ENCODE data around the gene CUL9.
"Not testable (repeated sequence)": the region's sequence is repeated elsewhere in the genome, so short reads cannot be mapped to it uniquely, and the experiment has no call there.

CUL9 gene

DNA sequence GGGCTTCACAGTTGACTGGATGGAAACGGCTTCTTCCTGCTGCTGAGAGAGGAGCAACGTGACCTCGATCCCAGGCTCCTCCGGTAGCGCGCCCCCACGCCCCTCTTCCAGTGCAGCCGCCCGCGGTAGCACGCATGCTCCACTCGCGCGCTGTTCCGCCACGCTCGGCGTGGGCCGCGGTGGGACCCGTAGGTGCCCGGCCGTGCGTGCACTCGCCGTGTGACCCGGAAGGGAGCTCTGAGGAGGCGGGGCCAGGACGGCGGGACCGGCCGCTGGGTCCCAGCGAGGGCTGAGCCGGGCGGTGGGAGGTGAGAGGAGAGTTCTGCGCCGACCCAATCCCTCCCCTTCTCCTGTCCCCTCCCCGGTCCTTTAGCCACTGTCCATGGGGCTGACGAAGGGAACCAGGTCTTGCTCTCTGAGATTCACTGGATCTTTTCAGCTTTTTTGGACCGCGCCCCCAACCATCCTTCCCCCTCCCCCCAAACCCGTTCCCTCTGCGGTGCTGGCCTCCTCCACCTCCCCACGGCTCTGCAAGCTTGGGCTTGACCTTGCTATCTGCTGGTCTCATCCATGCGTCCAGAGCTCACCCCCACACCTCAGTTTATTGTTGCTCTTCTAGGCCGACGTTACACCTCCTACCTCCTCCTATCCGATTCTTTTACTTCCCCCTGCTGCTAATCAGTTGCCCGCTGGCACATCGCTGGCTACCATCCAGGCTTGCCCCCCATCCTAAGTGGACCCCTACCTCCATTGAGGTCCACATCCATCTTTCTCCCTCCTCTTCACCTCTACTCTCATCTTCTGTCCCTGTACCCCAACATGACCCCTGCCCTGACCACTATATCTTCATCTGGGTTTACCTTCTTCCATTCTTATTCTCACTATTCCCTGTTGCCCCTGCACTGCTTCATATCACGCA is at the start of gene CUL9:
Gene CUL9 (plus strand): TSS at position 255 of the 919 bp plus-strand sequence. CDS start 2,115 bp downstream, outside the sequence.
- Histone ChIP-seq H3K9ac (peak within 1 kb of the TSS; percentile 84), H3K4me3 (peak within 1 kb of the TSS; percentile 82), H4K20me1 (no peaks in the 10 kb centered on the region), H3K9me3 (no peaks in the 10 kb centered on the region; the same call in 1 of the 2 replicates), H3K36me3 (peaks cover 59% of the 10 kb centered on the region), H3K27ac (peak within 1 kb of the TSS; percentile 67), H3K4me2 (peak within 1 kb of the TSS; percentile 97), H3K4me1 (peaks cover 40% of the 10 kb centered on the region), H3K27me3 (no peaks in the 10 kb centered on the region)
- no peak for TF ChIP-seq Cebpa-rat (IDR thresholded peaks at IDR 0.05)

DNA sequence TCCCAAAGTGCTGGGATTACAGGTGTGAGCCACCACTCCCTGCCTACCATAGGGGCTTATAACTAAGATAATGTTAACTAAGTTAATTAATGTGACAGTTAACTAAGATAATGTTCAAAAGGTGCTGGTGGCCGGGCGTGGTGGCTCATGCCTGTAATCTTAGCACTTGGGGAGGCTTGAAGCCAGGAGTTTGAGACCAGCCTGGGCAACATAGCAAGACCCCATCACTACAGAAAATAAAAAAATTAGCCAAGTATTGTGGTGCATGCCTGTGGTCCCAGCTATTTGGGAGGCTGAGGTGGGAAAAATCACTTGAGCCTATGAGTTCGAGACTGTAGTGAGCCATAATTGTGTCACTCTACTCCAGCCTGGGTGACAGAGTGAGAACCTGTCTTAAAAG is 43.7 kb upstream of the CUL9 start:
- H3K9me3 ChIP-seq = no peaks in the 10 kb centered on the region
- H3K4me2 ChIP-seq = no peak overlapping the region
- H3K36me3 ChIP-seq = peaks cover 68% of the 10 kb centered on the region
- H3K9ac ChIP-seq = no peak overlapping the region
- H3K27ac ChIP-seq = no peak overlapping the region
- no peaks in the 10 kb centered on the region for H4K20me1 ChIP-seq
- H3K4me3 ChIP-seq = no peak overlapping the region
- no peaks in the 10 kb centered on the region for H3K27me3 ChIP-seq
- peaks cover 17% of the 10 kb centered on the region for H3K4me1 ChIP-seq
- TF ChIP-seq Cebpa-rat (IDR thresholded peaks at IDR 0.05) = no peak

DNA sequence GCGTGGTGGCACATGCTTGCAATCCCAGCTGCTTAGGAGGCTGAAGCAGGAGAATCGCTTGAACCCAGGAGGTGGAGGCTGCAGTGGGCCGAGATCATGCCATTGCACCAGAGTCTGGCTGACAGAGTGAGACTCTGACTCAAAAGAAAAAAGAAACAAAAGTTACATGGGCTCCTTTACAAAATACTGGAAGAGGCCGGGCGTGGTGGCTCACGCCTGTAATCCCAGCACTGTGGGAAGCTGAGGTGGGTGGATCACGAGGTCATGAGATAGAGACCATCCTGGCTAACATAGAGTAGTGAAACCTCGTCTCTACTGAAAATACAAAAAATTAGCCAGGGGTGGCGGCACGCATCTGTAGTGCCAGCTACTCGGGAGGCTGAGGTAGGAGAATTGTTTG is 42.0 kb upstream of the CUL9 start:
- peaks cover 65% of the 10 kb centered on the region for H3K36me3 ChIP-seq

DNA sequence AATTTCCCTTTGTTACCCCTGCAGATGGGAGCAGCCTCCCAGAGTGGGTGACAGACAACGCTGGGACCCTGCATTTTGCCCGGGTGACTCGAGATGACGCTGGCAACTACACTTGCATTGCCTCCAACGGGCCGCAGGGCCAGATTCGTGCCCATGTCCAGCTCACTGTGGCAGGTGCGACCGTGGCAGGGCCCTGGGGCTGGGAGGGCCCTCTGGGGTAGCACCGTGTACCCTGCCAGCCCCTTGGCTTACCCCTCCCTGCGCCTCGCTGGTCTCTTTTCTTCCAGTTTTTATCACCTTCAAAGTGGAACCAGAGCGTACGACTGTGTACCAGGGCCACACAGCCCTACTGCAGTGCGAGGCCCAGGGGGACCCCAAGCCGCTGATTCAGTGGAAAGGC is 40.4 kb upstream of the CUL9 start:
- Histone ChIP-seq H3K4me2 (peak overlapping the region; percentile 53), H3K9ac (peak overlapping the region; percentile 7; the same call in 1 of the 2 replicates), H3K27me3 (no peaks in the 10 kb centered on the region), H3K4me3 (no peak overlapping the region), H3K4me1 (peaks cover 24% of the 10 kb centered on the region), H3K36me3 (peaks cover 70% of the 10 kb centered on the region), H4K20me1 (no peaks in the 10 kb centered on the region), H3K9me3 (no peaks in the 10 kb centered on the region), H3K27ac (peak overlapping the region; percentile 55)
- no peak for TF ChIP-seq Cebpa-rat (IDR thresholded peaks at IDR 0.05)

More for the DNA sequence above, 42.0 kb upstream of the CUL9 start:
- not testable (repeated sequence) for H3K4me3 ChIP-seq, H3K27me3 ChIP-seq, H4K20me1 ChIP-seq, H3K9me3 ChIP-seq, H3K27ac ChIP-seq, H3K4me2 ChIP-seq, H3K9ac ChIP-seq
- peaks cover 24% of the 10 kb centered on the region for H3K4me1 ChIP-seq

DNA sequence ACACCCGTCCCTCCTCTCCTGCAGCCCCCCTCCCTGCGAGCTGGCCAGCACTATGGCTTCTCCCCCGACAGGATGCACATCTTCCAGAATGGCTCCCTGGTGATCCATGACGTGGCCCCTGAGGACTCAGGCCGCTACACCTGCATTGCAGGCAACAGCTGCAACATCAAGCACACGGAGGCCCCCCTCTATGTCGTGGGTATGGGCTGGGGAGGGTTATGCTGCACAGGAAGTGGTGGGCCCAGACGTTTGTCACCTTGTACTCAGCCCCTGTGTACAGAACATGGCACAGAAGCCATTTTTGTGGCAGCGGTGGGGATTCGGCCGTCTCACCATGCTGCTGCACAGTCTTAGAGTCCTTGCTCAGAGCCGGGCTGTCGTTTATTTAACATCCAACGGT is 39.9 kb upstream of the CUL9 start:
- no peaks in the 10 kb centered on the region for H4K20me1 ChIP-seq

DNA sequence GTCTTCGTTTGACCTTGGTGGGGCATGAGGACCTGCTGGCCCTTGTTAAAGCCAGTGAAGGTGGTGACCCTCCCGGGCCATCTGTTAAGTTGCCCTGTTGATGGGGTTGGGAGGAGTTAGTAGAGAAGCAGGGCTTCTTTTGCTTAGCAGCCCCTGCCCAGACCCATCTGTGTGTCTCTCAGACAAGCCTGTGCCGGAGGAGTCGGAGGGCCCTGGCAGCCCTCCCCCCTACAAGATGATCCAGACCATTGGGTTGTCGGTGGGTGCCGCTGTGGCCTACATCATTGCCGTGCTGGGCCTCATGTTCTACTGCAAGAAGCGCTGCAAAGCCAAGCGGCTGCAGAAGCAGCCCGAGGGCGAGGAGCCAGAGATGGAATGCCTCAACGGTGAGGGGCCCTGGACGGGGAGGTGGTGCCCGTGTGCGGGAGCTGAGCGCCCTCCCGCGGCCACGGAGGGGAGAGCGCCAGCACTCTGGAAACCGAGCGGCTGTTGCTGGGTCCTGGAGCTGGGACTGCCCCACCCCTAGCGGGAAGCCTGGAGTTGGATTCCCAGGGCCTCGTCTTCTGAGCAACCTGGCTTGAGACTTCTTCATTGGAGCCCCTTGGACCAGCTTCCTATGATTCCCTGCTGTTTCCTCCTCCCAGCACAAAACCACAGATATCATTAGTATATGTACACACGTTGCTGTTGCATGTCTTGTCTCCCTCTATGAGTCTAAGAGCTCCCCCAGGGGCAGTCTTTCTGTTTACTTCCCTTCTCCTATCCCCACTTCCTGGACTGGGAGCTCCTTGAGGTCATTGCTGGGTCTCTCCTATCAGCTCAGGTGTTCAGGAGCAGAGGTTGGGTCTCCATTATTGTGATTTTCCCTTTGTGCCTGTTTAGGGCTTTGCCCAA is 38.5 kb upstream of the CUL9 start:
- H3K4me2 ChIP-seq = peak overlapping the region; percentile 36
- no peak overlapping the region for H3K4me3 ChIP-seq
- peaks cover 78% of the 10 kb centered on the region for H3K36me3 ChIP-seq
- H3K4me1 ChIP-seq = peaks cover 29% of the 10 kb centered on the region
- no peaks in the 10 kb centered on the region for H3K9me3 ChIP-seq
- H4K20me1 ChIP-seq = no peaks in the 10 kb centered on the region
- H3K27me3 ChIP-seq = no peaks in the 10 kb centered on the region
- peak overlapping the region; percentile 14; the same call in 1 of the 2 replicates for H3K27ac ChIP-seq
- 0 out of 2 replicates have a peak overlapping the region, but pooled peaks have one; percentile 7 for H3K9ac ChIP-seq
- TF ChIP-seq Cebpa-rat (IDR thresholded peaks at IDR 0.05) = no peak

More for the DNA sequence above, 39.9 kb upstream of the CUL9 start:
- Histone ChIP-seq H3K9ac (peak overlapping the region; percentile 7; the same call in 1 of the 2 replicates), H3K27me3 (no peaks in the 10 kb centered on the region), H3K27ac (peak overlapping the region; percentile 55), H3K4me3 (no peak overlapping the region), H3K4me2 (peak overlapping the region; percentile 53), H3K9me3 (no peaks in the 10 kb centered on the region), H3K4me1 (peaks cover 27% of the 10 kb centered on the region), H3K36me3 (peaks cover 73% of the 10 kb centered on the region)
- TF ChIP-seq Cebpa-rat (IDR thresholded peaks at IDR 0.05) = no peak

DNA sequence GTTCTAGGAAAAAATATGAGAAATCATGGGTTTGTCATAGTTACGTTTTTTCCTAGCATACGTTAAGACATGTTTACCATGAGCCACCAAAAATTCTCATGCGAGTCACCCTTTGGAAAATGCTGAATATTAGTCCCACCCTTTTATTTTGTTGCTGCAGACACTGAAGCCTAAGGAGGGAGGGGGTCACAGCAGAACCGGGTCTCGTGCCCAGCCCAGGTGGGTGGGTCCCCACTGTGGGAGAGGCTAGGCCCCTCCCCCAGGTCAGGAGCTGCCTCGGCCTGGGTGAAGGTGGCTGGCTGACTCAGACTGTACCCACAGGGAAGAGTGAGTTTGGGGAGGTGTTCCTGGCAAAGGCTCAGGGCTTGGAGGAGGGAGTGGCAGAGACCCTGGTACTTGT is 37.1 kb upstream of the CUL9 start:
- H3K4me3 ChIP-seq = no peak overlapping the region
- no peak overlapping the region for H3K4me2 ChIP-seq
- H3K27me3 ChIP-seq = no peaks in the 10 kb centered on the region
- H3K9me3 ChIP-seq = no peaks in the 10 kb centered on the region
- H3K4me1 ChIP-seq = peaks cover 34% of the 10 kb centered on the region
- no peak overlapping the region for H3K9ac ChIP-seq
- no peak overlapping the region for H3K27ac ChIP-seq
- peaks cover 65% of the 10 kb centered on the region for H3K36me3 ChIP-seq
- no peaks in the 10 kb centered on the region for H4K20me1 ChIP-seq
- no peak for TF ChIP-seq Cebpa-rat (IDR thresholded peaks at IDR 0.05)

DNA sequence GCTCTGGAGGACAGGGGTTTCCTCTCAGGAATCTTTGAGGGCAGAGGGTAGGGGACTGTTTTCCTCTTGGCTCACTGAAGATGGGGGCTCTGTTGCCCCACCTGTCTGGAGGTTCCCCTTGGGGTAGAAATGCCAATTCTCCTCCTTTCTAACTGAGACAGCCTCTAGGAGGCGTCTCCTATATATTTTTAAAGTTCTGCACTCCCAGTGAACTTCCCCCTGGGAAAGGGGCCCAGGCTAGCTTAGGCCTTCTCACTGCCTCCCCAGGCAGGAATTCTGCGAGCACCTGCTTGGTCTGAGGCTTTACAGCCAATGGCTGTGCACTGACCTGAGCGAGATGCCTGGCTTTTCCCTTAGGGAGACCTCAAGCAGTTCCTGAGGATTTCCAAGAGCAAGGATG is 35.7 kb upstream of the CUL9 start:
- no peak overlapping the region for H3K4me2 ChIP-seq
- H3K9me3 ChIP-seq = no peaks in the 10 kb centered on the region
- no peak overlapping the region for H3K9ac ChIP-seq
- TF ChIP-seq Cebpa-rat (IDR thresholded peaks at IDR 0.05) = no peak
- peaks cover 71% of the 10 kb centered on the region for H3K36me3 ChIP-seq
- H3K4me3 ChIP-seq = no peak overlapping the region
- H3K27ac ChIP-seq = no peak overlapping the region
- H4K20me1 ChIP-seq = no peaks in the 10 kb centered on the region
- H3K27me3 ChIP-seq = no peaks in the 10 kb centered on the region
- H3K4me1 ChIP-seq = peaks cover 39% of the 10 kb centered on the region

DNA sequence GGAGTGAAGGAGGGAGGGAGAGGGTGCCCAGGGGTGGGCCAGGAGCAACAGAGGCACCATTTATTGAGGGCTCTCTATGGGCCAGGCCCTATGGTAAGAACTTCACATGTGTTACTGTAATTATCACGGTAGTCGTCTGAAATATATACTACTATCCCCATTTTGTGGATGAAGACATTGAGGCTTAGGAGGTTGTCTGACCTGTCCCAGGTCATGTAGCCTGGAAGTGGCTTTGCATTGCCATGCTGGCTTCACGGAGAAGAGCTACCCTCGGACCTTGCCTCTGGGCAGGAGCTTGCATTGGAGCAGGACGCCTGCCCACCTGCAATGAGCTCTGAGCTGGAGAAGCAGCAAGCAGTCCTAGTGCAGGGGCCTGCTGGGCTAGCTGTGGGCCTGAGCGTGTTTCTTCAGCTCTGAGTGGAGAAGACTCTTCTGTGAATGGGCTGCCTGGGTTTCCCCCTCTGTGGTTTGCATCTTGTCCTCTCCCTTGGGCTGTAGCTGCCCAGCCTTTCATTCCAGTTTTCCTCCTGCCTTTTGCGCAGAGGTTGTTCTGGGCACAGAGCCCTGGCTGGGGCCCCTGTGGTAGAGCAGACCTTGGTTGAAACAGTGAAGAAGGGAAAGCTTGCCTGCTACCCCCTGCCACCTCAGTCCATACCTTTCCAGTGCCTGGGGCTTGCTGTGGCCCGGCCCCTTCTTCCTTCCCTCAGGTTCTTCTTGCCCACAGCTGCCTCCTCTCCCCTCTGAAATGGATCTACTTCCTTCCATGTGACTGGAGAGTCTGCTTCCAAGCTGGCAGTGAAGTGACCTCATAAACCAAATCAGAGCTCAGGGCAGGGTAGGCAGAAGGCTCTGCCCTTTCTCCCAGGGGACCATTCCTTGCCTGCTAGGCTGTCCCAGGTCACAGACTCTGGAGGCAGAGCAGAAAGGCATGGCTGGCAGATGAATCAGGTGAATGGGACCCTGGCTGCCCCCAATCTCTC is 35.0 kb upstream of the CUL9 start:
- no peaks in the 10 kb centered on the region for H3K27me3 ChIP-seq
- no peaks in the 10 kb centered on the region for H4K20me1 ChIP-seq
- TF ChIP-seq Cebpa-rat (IDR thresholded peaks at IDR 0.05) = no peak
- no peak overlapping the region for H3K4me2 ChIP-seq
- H3K9ac ChIP-seq = no peak overlapping the region
- no peak overlapping the region for H3K27ac ChIP-seq
- peaks cover 67% of the 10 kb centered on the region for H3K36me3 ChIP-seq
- no peaks in the 10 kb centered on the region for H3K9me3 ChIP-seq
- H3K4me1 ChIP-seq = peaks cover 35% of the 10 kb centered on the region
- no peak overlapping the region for H3K4me3 ChIP-seq

Data from BLaER1 (cell line).